ENCODE data around the gene ATXN7L3. TPM values are rescaled to one million over a fixed set of nuclear protein-coding genes. Genes with fewer than 3 reads are reported as not detected.
A peak's percentile ranks its signal among the peaks of the same experiment; 100 is the strongest.

ATXN7L3 gene
- total RNA-seq, 1 donor from 2014 or later = 32.4 TPM

DNA sequence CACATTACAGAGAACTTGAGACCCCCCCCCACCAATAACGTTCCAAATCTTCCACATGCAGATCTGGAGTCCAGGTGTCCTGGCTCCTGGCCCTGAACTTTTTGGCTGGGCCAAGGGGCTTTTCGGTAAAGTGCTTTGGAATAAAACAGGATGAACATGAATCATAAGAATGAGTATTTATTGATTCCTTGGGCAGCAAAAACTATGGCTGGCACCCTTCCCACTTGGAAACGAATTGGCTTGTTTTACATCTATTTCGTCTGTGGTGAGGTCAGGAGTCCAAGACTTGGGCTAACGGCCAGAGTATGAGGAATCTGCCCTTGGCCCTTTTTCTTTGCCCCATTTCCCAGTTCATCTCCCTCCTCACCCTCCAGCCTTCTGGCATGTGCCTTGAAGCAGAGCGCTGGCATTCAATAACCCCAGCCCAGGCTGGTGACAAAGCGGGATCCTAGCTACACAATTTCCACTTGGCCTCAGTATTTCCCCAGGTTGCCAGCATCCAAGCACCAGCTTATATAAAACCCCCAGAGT, 23.9 kb upstream of the ATXN7L3 start:
- no peak for TF ChIP-seq CTCF (IDR thresholded peaks at IDR 0.05; ENCODE audit: insufficient read depth, low read length, severe bottlenecking)
- DNase-seq (ENCODE audit: low read depth) = peak; percentile 28
- Histone ChIP-seq H3K36me3 (ENCODE audit: control insufficient read depth, insufficient read depth, low read length) (no peaks in the 10 kb centered on the region), H3K4me3 (ENCODE audit: low read depth, low read length) (no peak overlapping the region), H3K27me3 (ENCODE audit: control insufficient read depth, insufficient read depth, low read length) (no peaks in the 10 kb centered on the region)
- no peak for FAIRE-seq

DNA sequence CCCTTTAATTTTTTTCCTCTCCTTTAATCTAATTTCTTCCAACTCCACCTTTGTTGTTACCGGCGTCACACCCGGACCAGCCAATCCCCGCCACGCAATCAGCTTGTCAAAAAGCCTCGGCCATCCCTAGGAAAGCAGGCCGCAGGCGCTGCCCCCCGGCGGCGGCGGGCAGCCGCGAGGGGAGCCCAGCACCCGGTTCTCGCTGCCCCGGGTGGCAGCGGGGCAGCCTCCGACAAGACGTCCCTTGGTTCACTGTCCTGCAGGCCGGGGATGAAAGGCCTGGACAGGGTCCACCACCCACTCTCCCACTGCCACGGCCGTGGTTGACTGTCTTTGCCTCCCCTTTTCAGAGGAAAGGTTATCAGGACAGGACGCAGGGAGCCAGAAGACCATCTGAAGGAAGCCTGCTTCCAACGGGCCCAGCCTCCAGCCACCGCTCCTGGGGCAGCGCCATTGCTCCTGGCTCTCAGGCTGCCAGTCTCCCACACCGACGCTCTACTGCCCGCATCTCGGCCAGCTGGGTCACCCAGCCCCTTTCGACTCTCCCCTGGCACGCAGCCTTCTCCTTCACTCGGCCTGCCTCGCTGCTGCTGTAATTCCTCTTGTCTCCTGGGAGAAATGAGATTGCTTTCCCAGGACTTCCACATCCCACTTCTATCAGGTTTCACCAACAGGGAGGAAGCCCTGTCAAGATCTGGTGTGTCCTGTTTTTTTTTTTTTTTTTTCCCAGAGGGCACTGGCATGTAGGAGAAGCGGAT, 22.6 kb upstream of the ATXN7L3 start:
- Histone ChIP-seq H3K4me3 (ENCODE audit: low read depth, low read length) (peak overlapping the region; percentile 84), H3K27me3 (ENCODE audit: control insufficient read depth, insufficient read depth, low read length) (no peaks in the 10 kb centered on the region), H3K36me3 (ENCODE audit: control insufficient read depth, insufficient read depth, low read length) (peaks cover 2% of the 10 kb centered on the region)
- TF ChIP-seq CTCF (IDR thresholded peaks at IDR 0.05; ENCODE audit: insufficient read depth, low read length, severe bottlenecking) = no peak
- FAIRE-seq = no peak
- peak; percentile 51 for DNase-seq (ENCODE audit: low read depth)

GRCh38 chr17:44221862-44222111, 22.1 kb upstream of the ATXN7L3 start:
- Histone ChIP-seq H3K27me3 (ENCODE audit: control insufficient read depth, insufficient read depth, low read length) (no peaks in the 10 kb centered on the region), H3K36me3 (ENCODE audit: control insufficient read depth, insufficient read depth, low read length) (peaks cover 6% of the 10 kb centered on the region), H3K4me3 (ENCODE audit: low read depth, low read length) (peak overlapping the region; percentile 84)
- no peak for FAIRE-seq
- TF ChIP-seq CTCF (IDR thresholded peaks at IDR 0.05; ENCODE audit: insufficient read depth, low read length, severe bottlenecking) = no peak
- DNase-seq (ENCODE audit: low read depth) = no peak

- Histone ChIP-seq H3K36me3 (ENCODE audit: control insufficient read depth, insufficient read depth, low read length) (peaks cover 10% of the 10 kb centered on the region), H3K27me3 (ENCODE audit: control insufficient read depth, insufficient read depth, low read length) (no peaks in the 10 kb centered on the region), H3K4me3 (ENCODE audit: low read depth, low read length) (peak overlapping the region; percentile 84)
- no peak for FAIRE-seq
- DNase-seq (ENCODE audit: low read depth) = peak; percentile 62
- TF ChIP-seq CTCF (IDR thresholded peaks at IDR 0.05; ENCODE audit: insufficient read depth, low read length, severe bottlenecking) = no peak
Observed at GRCh38 chr17:44221084-44221861, 21.6 kb upstream of the ATXN7L3 start.

DNA sequence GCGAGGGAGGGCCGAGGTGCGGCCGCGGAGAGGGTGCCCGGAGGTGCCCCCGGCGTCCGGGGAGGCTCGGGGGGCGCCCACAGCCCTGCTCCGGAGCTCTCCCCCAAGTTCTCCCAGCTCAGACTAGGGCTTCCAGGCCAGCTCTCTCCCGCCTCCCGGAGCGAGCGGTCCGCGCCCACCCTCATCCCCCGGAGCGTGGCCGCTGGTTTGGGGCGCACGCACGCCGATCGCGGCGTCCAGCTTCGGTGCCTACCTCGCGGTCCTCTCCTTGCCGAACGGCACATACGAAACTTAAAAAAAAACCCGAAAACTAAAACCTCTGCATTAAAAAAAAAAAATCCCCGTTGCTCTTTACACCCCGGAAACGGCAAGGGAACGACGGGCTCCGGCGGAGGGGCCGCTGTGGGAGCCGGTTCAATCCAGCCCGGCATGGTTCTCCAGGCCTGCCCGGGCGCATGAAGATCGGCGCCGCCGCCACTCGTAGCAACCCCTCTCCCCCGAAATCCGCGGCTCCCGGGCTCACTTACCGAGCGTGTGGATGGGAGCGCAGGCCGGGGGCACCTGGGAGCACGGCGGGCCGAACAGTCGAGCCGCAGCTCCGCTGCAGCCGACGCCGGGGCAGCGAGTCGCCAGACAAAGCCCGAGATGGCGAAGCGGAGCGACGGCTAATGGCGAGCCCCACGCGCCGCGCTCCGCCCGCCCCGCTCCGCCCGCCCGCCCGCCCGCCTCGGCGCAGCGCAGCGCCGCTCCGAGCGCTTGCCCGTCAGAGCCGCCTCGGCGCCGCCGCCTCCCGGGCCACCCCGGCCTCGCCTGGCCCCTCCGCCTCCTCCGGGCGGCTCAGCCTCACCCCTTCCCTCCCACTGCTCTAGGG, 20.8 kb upstream of the ATXN7L3 start:
- no peak for FAIRE-seq
- peak overlapping the region; percentile 84 for H3K4me3 ChIP-seq (ENCODE audit: low read depth, low read length)
- no peak for DNase-seq (ENCODE audit: low read depth)
- peaks cover 18% of the 10 kb centered on the region for H3K36me3 ChIP-seq (ENCODE audit: control insufficient read depth, insufficient read depth, low read length)
- TF ChIP-seq CTCF (IDR thresholded peaks at IDR 0.05; ENCODE audit: insufficient read depth, low read length, severe bottlenecking) = no peak
- H3K27me3 ChIP-seq (ENCODE audit: control insufficient read depth, insufficient read depth, low read length) = no peaks in the 10 kb centered on the region

Measured in bronchial epithelial cell (primary cell).